ENCODE measurements around the gene USP25.
A peak's percentile ranks its signal among the peaks of the same experiment; 100 is the strongest.
"Not testable (repeated sequence)": the region's sequence is repeated elsewhere in the genome, so short reads cannot be mapped to it uniquely, and the experiment has no call there.

Gene USP25

DNA sequence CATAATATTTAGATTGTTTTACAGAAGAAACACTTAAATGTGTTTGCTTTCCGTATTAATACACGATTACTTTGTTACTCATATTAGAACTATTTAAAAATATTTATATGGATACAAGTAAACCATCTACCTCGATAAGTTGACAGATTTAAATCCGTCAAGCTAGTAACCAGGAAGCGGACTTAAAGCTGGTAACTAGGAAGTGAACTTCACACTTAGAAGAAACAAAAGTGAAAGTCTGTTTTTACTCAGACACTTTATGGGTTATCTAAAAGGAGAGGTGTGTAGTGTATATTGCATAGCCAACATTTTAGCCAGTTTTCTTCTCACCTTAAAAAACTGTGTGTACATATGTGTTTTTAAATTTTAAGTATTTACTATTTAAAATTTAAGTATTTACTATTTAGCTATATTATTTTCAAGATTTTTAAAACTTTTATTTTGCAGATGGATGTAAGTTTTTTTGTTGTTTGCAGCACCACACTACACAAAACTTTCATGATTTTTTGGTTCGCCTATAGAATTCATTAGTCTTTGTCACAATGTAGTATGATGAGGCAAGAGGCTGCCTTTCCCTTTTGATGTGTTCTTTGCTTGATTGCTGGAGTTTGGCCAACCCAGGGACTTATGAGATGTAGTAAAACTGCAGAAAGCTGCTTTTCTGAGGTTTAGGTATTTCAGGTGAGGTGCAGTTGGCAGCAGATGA, 2.7 kb downstream of the USP25 start:
- DNase-seq (ENCODE audit: low read depth in 2 of 2), result no peak

DNA sequence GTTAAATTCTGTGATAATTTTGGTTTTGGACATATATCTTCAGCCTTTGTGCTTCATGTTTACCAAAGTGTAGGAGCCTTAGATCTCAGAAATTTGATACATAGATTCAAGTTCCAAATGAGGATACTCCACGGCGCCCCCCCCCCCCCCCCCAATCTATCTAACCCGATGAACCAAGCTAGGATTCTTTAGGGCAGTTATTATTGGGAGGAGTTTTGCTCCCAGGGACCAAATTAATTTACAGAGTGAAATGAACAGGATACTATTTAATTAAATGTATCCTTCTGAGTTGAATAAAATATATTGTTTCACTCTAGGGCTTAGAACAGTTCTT, 3.2 kb downstream of the USP25 start:
- DNase-seq (ENCODE audit: low read depth in 2 of 2), result no peak

DNA sequence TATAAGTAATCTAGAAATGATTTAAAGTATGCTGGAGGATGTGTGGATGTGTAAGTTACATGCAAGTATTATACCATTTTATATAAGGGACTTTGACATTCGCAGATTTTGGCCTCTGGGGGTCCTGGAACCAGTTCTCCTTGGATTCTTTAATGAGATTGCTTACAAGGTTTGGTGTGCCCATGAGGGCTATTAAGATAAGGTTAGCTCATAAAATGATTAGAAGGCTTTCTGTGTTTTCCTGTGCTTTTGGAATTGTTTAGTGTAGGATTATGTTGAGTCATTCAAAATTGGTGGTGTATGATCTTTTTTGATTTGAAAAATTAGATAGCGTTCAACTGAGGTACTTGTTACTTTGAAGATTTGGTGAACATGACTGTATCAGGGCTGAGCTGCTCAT, 5.6 kb downstream of the USP25 start:
- no peak for DNase-seq (ENCODE audit: low read depth in 2 of 2)

DNA sequence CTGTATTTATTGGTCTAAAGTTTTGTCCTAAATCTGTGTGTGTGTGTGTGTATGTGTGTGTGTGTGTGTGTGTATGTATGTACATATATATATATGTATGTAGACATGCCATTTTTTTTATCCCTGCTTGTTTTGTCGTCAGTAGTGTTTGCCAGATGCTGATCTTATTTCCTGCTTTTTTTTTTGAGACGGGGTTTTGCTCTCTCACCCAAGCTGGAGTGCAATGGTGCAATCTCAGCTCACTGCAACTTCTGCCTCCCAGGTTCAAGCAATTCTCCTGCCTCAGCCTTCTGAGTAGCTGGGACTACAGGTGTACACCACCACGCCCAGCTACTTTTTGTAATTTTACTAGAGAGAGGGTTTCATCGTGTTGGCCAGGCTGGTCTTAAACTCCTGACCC, 6.1 kb downstream of the USP25 start:
- not testable (repeated sequence) for DNase-seq (ENCODE audit: low read depth in 2 of 2)

DNA sequence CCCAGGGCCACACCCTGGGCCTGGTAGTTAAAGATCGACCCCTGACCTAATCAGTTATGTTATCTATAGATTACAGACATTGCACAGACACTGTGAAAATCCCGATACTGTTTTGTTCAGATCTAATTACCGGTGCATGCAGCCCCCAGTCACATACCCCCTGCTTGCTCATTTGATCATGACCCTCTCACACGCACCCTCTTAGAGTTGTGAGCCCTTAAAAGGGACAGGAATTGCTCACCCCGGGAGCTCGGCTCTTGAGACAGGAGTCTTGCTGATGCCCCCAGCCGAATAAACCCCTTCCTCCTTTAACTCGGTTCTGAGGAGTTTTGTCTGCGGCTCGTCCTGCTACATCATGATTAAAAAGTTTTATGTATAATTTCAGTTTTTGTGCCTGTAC, 9.0 kb downstream of the USP25 start:
- not testable (repeated sequence) for DNase-seq (ENCODE audit: low read depth in 2 of 2)

DNA sequence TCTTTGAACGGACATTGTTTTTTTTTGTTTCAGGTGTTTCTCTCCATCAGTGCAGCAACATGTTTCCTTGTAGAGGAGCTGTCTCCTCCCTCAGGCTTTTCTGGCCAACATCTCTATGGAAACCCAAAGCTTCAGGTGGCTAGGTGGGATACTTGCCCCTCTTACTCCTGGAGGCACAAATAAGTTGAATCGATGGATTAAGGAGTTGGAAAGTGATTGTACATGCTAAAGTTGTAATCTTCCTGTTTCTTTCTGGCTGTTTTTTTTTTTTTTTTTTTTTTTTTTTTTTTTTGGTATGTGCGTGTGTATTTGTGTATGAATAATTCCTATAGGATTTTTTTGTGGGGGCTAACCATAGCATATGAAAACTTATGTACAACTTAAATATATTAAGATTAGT, 10.6 kb downstream of the USP25 start:
- DNase-seq (ENCODE audit: low read depth in 2 of 2), result no peak

DNA sequence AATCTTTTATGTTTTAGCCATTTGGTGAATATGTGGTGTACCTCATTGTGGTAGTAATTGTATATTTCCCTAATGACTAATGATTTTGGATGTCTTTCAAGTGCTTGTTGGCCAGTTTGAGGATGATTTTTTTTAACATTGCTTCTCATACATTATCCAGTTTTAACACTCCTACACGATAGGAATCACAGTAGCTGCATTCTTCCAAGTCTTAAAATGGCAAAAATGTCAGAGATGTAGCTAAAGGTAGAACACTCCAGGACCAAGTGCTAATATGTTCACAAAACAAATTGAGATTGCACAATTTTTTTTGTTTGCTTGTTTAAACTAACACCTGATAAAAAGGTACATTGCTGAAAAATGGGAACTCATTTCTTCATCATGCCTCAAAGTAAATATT, 11.7 kb downstream of the USP25 start:
- DNase-seq (ENCODE audit: low read depth in 2 of 2), result peak in 1 of 2 experiments; percentile 15

DNA sequence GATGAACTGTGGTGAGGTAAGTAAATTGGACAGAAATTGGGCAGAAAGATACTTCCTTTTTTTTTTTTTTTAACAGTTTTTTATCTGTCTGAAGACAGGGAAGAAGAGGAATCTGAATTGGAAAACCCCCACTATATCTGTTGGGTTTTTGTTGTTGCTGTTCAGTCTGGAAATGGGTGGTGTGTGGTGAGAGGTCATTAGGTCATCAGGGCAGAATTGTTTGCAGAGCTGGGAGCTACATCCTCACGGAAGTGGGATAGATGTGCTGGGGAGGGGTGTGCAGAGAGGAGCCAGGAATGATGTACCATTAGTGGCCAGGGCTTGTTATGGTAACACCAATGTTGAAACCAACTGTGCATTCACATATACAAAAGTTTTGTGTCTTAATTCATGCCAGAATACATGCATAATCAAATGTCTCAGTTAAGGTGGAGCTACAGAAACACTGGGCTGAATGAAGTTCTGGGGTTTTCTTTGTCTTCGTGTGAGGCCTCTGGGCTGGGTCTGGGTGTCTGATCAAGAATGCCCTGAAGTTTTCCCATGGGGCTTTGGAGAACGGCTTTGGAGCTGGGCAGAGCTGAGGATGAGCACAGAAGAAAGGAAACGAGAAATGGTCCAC, 12.4 kb downstream of the USP25 start:
- DNase-seq (ENCODE audit: low read depth in 2 of 2), result no peak

DNA sequence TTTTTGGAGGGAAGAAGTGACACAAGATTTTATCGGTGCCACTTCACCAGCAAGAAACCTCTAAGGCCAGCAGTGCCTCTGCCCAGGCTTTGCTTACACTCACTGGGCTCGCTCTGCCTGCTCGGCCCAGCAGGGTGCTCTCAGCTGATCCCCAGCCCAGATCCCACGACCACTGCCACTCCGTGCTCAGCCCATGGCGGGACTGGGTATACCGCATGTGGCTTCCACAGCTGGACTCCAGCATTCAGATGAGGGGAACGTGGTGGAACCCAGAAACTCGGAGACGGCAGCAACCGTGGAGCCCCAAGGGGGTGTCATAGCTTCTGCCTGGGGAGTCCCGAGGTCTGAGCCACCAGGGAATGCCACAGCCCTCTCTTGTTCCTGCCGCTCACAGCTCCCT, 12.9 kb downstream of the USP25 start:
- no peak for DNase-seq (ENCODE audit: low read depth in 2 of 2)

DNA sequence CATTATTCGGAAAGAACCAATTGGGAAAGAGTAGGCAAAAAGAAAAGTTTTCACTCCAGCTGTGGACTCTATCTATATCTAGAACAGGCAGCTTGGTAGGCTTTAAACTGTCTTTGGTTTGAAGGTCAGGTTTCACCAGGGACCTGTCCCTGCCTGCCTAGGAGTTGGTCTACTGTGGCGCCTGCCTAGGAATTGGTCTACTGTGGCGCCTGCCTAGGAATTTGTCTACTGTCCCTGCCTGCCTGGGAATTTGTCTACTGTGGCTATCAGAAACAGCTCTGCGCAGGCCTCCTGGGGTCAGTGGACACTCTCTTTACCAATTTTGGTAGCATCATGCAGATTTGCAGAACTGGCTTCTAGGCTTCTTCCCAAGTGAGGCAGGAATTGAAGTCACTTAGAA, 13.8 kb downstream of the USP25 start:
- no peak for DNase-seq (ENCODE audit: low read depth in 2 of 2)

DNA sequence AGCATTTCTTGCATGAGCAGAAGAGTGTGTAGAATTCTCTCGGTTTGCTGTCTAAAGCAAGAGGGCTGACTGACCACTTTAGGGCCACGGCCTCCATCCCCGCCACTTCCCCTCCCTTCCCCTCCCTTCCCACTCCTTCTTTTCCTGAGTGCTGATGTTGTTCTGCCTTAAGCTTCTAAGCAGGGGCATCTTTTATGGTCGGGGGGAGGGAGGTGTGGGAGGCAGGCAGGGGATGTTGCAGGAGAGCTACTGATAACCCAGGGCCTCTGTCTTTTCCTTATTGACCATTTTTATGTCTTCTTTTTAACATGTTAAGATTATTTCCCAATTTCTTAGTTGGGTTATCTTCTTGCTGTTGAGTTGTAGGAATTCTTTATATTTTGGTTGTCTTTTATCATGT, 15.1 kb downstream of the USP25 start:
- no peak for DNase-seq (ENCODE audit: low read depth in 2 of 2)

DNA sequence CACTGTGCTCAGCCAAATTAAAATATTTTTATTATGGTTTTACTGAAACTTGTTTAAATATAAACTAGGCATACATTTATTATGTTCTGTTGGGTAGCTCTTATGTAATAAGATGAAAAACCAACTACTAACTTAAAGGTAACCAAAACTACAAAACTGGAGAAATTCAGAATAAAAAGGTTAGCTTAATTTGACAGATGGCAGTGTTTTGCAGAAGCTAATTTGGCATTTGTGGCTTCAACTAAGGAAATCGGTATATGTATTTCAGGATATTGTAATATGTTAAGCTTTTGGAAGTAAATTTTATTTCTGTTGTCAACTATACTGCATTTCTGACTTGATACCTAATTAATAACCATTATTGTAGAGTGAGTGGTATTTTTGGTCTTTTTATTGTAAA, 18.8 kb downstream of the USP25 start:
- DNase-seq (ENCODE audit: low read depth in 2 of 2), result no peak

DNA sequence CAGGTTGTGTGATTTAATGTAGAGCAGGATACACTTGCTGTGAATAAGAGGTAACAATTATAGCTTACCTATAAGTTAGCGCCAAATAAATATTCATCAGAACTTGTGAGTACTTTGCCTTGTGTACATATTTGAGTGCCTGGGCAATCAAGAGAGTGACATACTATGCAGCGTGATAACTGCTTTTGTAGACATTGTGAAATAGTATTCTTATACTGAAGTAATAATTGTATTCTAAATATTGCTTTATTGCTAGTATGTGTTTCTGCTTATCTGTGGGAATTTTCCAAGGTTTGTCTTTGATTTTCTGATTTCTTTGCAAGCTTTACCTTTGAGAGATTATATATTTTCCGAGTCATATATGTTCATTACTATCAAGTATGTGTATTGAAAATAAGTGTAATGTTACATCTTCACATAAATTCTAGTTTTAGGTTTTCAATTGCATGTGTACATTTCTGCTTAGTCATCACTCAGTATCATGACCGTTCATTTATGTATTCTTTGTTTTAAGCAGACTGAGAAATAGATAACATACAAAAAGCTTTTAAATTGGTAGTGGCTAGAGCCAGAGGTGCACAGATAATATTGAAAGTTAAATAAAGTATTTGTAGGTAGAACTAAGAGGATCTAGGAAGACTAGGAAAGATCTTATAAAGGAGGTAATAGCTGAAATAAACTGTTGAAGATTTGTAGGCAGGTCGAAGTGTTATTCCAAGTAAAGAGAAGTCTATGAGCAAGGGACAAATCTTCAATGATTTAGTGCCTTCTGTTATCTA, 19.5 kb downstream of the USP25 start:
- DNase-seq (ENCODE audit: low read depth in 2 of 2), result no peak

DNA sequence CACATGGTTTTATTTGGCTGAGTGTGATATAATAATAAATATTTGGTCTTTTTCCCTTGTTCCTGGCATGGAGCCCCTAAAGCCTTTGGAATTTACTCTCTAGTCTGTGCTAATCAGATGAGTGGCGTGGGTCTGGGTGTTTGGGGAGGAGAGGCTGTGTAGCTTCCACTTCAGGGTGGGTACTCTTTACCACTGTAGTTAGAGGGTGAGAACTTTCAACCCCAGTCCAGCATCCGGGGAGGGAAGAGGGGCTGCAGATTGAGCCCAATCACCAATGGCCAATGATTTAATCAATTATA, 20.0 kb downstream of the USP25 start:
- DNase-seq (ENCODE audit: low read depth in 2 of 2), result no peak

DNA sequence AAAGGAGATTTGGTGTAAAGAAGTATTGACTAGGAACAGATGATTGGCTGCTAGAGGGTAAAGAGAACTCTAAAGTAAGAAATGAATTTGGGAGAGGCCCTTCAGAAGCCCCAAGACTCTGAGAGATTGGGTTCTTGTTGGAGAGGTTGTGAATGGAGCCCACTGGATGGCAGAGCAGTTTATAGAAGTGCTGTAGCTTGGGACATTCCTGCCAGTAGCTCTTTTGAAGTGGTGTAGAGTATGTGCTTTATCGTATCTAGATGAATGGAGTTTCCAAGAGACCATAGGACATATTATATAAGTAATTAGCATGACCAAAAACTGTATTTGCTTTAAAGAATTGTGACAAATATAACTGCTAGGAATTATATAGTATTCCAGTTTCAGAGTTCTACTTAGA, 21.3 kb downstream of the USP25 start:
- no peak for DNase-seq (ENCODE audit: low read depth in 2 of 2)

DNA sequence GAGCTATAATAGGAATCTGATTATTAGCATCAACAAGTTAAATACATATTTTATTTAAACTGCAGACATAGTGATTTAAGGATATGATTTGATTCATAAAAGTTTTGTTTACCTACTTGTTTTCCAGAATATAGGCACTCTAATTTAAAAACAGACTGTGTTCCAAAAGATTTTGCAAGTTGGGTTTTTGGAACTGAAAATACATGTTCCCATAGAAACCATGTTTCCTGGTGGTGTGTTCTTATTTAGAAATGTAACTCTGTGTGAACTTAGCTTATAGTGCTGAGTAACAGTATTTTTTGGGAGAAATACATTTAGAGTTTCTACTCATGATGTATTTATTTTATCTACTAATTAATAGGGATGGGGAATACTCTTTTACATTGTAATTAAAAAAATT, 21.8 kb downstream of the USP25 start:
- DNase-seq (ENCODE audit: low read depth in 2 of 2), result no peak

DNA sequence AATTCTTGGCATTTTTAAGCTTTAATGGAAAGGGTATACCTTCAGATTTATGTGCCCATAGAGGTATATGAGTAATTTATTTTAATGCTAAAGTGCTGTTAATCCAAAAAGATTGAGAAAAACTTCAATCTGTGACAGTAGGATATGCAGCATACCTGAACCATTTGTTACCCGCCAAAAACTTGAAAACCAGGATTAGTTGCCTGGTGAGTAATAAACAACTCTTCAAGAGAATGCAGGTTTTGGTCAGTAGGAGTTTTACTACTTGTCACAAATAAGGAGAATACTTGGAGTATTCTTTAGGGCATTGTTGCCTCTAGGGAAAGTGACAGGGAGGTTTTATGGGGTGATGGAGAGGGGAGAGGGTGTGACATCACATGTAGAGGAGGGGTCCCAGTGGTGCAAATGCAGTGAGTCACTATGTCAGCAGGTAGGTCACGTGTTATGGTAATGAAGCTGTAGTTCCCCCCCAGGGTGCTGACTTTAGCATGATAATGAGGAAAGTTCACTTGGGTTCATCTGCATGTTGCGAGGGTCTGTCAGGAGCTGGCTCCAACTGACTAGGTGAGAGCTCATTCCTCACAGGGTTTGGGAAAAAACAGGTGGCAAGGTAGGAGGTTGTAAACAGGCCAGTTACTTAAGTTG, 23.1 kb downstream of the USP25 start:
- DNase-seq (ENCODE audit: low read depth in 2 of 2), result no peak

DNA sequence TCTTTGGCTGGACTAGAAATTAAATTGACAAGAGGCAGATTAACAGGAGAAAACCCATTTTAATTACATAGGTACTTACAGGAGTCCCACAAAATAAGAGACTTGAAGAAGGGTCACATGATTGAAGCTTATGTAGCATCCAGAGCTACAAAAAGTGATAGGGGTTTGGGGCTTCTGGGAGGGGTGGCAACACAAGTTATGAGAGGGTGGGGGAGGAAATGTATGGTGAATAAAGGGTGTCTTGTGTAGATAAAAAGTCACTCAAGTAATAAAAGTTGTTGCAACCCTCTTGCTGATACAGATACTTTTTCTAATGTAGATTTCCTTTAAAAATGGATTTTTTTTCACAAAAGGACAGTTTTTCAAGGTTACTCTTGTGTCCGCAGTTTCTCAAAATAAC, 24.0 kb downstream of the USP25 start:
- no peak for DNase-seq (ENCODE audit: low read depth in 2 of 2)

DNA sequence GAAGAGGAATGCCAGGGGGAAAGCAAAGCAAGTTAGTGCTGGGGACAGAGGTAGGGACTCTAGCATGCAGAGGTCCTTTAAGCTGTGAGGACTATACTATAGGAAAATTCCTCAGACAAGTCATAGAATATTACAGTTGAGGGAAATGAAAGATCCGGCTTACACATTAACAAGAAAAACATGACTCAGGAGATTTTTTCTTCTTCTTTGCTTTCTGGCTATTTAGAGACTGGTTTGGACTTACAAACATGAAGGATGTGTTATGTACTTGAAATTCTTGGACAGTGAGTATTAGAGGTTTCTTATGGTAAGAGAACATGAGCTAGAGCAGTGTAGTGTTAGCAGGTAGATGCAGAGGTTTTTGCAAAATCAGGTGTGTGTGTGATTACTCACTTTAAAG, 24.9 kb downstream of the USP25 start:
- DNase-seq (ENCODE audit: low read depth in 2 of 2), result no peak

DNA sequence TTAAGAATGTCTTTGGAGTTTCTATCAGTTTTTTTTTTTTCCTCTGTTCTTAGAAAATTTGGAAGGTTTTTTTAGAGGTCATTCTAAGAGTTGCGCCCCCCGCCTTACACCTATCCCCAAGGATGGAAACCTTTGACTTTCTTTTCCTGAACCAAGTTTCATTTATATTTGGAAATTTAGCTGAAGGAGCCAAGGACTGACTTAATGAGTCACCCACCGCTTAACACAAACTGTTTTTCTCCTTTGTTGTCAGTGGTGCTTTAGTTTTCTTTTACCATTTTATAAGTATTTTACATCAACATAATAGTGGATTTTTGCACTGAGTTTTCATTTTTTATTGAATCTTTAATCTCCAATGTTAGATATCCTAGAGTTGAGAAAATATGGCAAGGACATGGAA, 25.3 kb downstream of the USP25 start:
- DNase-seq (ENCODE audit: low read depth in 2 of 2), result no peak

DNA sequence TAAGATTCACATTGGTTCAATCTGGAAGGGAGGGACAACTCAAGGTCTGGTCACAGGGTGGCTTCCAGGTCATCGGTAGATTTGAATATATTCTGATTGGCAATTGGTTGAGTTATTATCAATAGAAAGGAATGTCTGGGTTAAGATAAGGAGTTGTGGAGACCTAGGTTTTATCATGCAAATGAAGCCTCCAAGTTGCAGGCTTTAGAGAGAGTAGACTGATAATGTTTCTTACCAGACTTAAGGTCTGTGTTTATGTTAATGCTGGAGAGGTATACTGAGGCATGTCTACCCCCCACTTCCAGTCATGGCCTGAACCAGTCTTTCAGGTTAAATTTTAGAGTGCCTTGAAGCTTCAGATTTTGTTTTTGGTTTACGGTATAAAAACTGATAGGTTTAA, 29.7 kb downstream of the USP25 start:
- no peak for DNase-seq (ENCODE audit: low read depth in 2 of 2)

DNA sequence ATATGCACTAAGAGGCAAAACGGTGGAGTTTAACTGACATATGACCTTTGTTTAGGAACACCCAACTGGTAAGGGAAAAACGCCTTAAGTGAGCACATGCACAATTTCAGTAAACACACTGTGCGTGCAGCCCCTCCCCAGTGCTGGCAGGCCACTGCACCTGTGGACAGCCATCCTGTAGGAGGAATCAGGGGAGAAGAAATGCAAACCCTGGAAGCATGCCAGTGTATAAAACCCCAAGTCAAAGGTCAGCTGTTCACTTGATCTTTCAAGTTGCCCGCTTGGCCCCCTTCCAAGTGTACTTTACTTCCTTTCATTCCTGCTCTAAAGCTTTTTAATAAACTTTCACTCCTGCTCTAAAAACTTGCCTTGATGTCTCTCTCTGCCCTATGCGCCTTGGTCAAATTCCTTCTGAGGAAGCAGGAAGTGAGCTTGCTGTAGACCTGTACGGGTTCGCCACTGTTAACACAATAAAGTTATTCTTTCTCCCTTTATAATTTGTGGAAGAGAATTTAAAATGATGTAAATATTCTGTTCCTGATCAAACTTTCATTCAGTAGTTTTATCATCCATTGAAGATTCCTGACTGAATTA, 31.8 kb downstream of the USP25 start:
- no peak for DNase-seq (ENCODE audit: low read depth in 2 of 2)

DNA sequence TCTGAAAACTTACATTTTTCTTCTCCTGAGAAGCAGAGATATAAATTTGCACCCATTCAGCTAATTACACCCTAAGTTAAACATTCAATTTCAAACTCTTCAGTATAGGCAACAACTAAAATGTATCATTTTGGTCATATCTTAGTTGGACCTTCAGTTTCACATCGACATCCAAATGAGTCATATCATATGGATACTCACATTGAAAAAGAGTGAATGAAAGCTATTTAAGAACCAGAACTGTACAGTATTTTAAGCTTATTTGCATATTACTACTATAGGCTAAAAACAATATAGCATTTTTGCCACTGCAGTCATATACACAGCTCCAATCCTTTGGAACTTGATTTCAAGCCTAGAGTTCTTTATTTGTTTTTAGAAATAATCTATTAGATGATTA, 33.6 kb downstream of the USP25 start:
- DNase-seq (ENCODE audit: low read depth in 2 of 2), result no peak
